HepG2 (cell line): ENCODE results near the gene CTNND2. TPM values are rescaled to one million over a fixed set of nuclear protein-coding genes. Genes with fewer than 3 reads are reported as not detected.

ENCODE experiments used
- ATAC-seq: fragments of 200-7000 bp; cut with Tn5 transposase; 3 replicates; pipeline ENCODE4 v1.9.1; 2020; ENCODE audit warnings: mild to moderate bottlenecking, moderate library complexity
- BruUV-seq: library from RNA; stranded (reverse); fragments of 400-500 nt; replicated peaks from 2 replicates; lab custom pipeline; 2021; lab: Mats Ljungman, UMichigan
- CTCF ChIA-PET: fragments of 300-600 bp; formaldehyde crosslinking; extraction: SDS; loops from one replicate; lab custom pipeline; 2021; ENCODE audit warnings: low total read pairs, inconsistent platforms, low intra/inter-chr PET ratio; lab: Yijun Ruan, JAX
- POLR2A ChIA-PET: fragments of 350-600 bp; sonication (Branson Sonifier 250); formaldehyde crosslinking; loops from one replicate; lab custom pipeline; 2020; ENCODE audit warnings: antibody characterized with exemption, inconsistent platforms; lab: Yijun Ruan, JAX
- DNase-seq: peaks from one replicate; pipeline ENCODE4 v3.0.0-alpha.2; 2015; ENCODE audit warnings: low spot score
- FAIRE-seq: peaks from 3 replicates; lab custom pipeline; 2011; peaks lifted over from hg19 to GRCh38; lab: Jason Lieb, UNC
- H2AFZ ChIP-seq: one replicate; pipeline ENCODE4 v1.6.1; 2011; ENCODE audit warnings: low read length, inconsistent platforms
- H3K27ac ChIP-seq: fragments of 300-600 bp; 3 replicates; pipeline ENCODE4 v1.8.0; 2011; ENCODE audit warnings: mixed run types, mild to moderate bottlenecking, mixed read lengths, low read length, inconsistent platforms; ENCODE audit not compliant: insufficient read depth; ENCODE audit errors: extremely low read length
- H3K27me3 ChIP-seq, 2 experiments: fragments of 200-600 bp in 1 of 2; 2 replicates in 1 of 2; 3 replicates in 1 of 2; pipeline versions ENCODE4 v1.6.0 to v1.8.0; 2011; ENCODE audit warnings: low read length in 2 of 2, mild to moderate bottlenecking in 2 of 2, moderate library complexity in 2 of 2, inconsistent platforms in 1 of 2; ENCODE audit not compliant: insufficient read depth in 2 of 2, control insufficient read depth in 1 of 2
- H3K36me3 ChIP-seq, 2 experiments: fragments of 200-600 bp in 1 of 2; replicated peaks in 1 of 2; 2 replicates in 1 of 2; 3 replicates in 1 of 2; pipeline versions ENCODE4 v1.5.1 to v1.8.0; 2011; ENCODE audit warnings: low read length in 2 of 2, inconsistent platforms in 1 of 2; ENCODE audit not compliant: insufficient read depth in 2 of 2, control insufficient read depth in 1 of 2
- H3K4me1 ChIP-seq: 2 replicates; pipeline ENCODE4 v1.5.1; 2012; ENCODE audit warnings: low read length, inconsistent platforms; ENCODE audit not compliant: insufficient read depth
- H3K4me2 ChIP-seq: 2 replicates; pipeline ENCODE4 v1.6.0; 2011; ENCODE audit warnings: low read depth, low read length, inconsistent platforms
- H3K4me3 ChIP-seq, 3 experiments: fragments of 200-600 bp in 1 of 3; sonication (generic), shearing (Covaris generic) in 1 of 3; replicated peaks in 1 of 3; 2 replicates each; pipeline ENCODE4 v1.5.1; 2011 to 2016; ENCODE audit warnings: low read length in 3 of 3, inconsistent platforms in 2 of 3, low read depth in 2 of 3, mild to moderate bottlenecking in 2 of 3, control low read depth in 1 of 3, mixed read lengths in 1 of 3; ENCODE audit not compliant: insufficient read depth in 1 of 3
- H3K79me2 ChIP-seq: one replicate; pipeline ENCODE4 v1.6.1; 2011; ENCODE audit warnings: low read length, inconsistent platforms; ENCODE audit not compliant: insufficient read depth
- H3K9ac ChIP-seq: 2 replicates; pipeline ENCODE4 v1.6.0; 2011; ENCODE audit warnings: mild to moderate bottlenecking, low read depth, low read length, inconsistent platforms; ENCODE audit not compliant: insufficient read depth
- H3K9me3 ChIP-seq: 2 replicates; pipeline ENCODE4 v1.5.1; 2012; ENCODE audit warnings: mild to moderate bottlenecking, low read length
- H4K20me1 ChIP-seq: 2 replicates; pipeline ENCODE4 v1.6.0; 2011; ENCODE audit warnings: inconsistent platforms, mild to moderate bottlenecking, low read length, moderate library complexity; ENCODE audit not compliant: insufficient read depth
- AHDC1 ChIP-seq: sonication (generic); formaldehyde crosslinking; IDR thresholded peaks from 2 replicates; pipeline ENCODE4 v1.5.1; 2020; ENCODE audit warnings: mild to moderate bottlenecking, missing genetic modification reagents, borderline replicate concordance
- BRD4 ChIP-seq: sonication (generic); formaldehyde crosslinking; IDR thresholded peaks from 2 replicates; pipeline ENCODE4 v1.4.0; 2020; ENCODE audit warnings: missing genetic modification reagents
- EZH2 ChIP-seq: conservative IDR thresholded peaks from 2 replicates; pipeline ENCODE4 v1.6.1; 2012; ENCODE audit warnings: mild to moderate bottlenecking, low read depth, low read length, moderate library complexity
- NFKBIZ ChIP-seq: IDR thresholded peaks from 2 replicates; pipeline ENCODE4 v1.6.1; 2018; ENCODE audit warnings: missing genetic modification reagents, missing compliant biosample characterization
- RBAK ChIP-seq: sonication (generic); formaldehyde crosslinking; IDR thresholded peaks from 2 replicates; pipeline ENCODE4 v1.5.1; 2020; ENCODE audit warnings: mild to moderate bottlenecking, missing genetic modification reagents
- ZBTB37 ChIP-seq: sonication (generic); formaldehyde crosslinking; IDR thresholded peaks from 2 replicates; pipeline ENCODE4 v1.4.0; 2020; ENCODE audit warnings: mild to moderate bottlenecking, missing genetic modification reagents
- ZFYVE20 ChIP-seq: sonication (generic); formaldehyde crosslinking; IDR thresholded peaks from 2 replicates; pipeline ENCODE4 v1.8.0; 2023; ENCODE audit warnings: low read depth, mild to moderate bottlenecking, moderate library complexity, missing genetic modification reagents, borderline replicate concordance
- ZNF446 ChIP-seq: sonication (generic); formaldehyde crosslinking; IDR thresholded peaks from 2 replicates; pipeline ENCODE4 v1.5.0; 2020; ENCODE audit warnings: mild to moderate bottlenecking, missing genetic modification reagents
- ZNF609 ChIP-seq: sonication (generic); formaldehyde crosslinking; IDR thresholded peaks from 2 replicates; pipeline ENCODE4 v1.4.0; 2020; ENCODE audit warnings: mild to moderate bottlenecking, missing genetic modification reagents, borderline replicate concordance
- ZNF784 ChIP-seq: sonication (generic); formaldehyde crosslinking; IDR thresholded peaks from 2 replicates; pipeline ENCODE4 v1.5.1; 2020; ENCODE audit warnings: missing genetic modification reagents, mild to moderate bottlenecking, borderline replicate concordance
- WGBS: methylation state at CpG from one replicate; pipeline ENCODE4 v1.1.6; 2017; ENCODE audit warnings: low lambda C conversion rate; 5-methylcytosine and 5-hydroxymethylcytosine counted together
- in situ Hi-C: cut with HindIII; loops from 2 replicates; pipeline ENCODE4 v1.10.0; 2017; ENCODE audit warnings: low pct_unique_long_range_greater_than_20kb; ENCODE audit not compliant: extremely low pct_ligation_motif_present
- intact Hi-C: fragments of 100-400 bp; cut with micrococcal nuclease; formaldehyde crosslinking; loops from one replicate; pipeline ENCODE4 v1.10.0; 2022; ENCODE audit not compliant: unreplicated experiment
- polyA plus RNA-seq, 8 experiments: library from polyadenylated mRNA; depleted of rRNA in 3 of 8; stranded (reverse) in 7 of 8; unstranded in 1 of 8; fragments of >200 nt; fragmentation: Illumina TruSeq in 4 of 8; extraction: Trizol in 4 of 8; gene quantifications; 2 replicates each; pipeline versions ENCODE4 v1.2.1 to v1.2.3, GENCODE V29; 2011 to 2016; ENCODE audit warnings: low read depth in 4 of 8, missing spikeins in 1 of 8, mixed read lengths in 1 of 8; ENCODE audit not compliant: insufficient read depth in 1 of 8
- total RNA-seq, 5 experiments: library from RNA; depleted of rRNA; stranded (reverse); fragments of >200 nt; fragmentation: Illumina TruSeq; extraction: Trizol; gene quantifications; 2 replicates each; pipeline ENCODE4 v1.2.3, GENCODE V29; 2016; ENCODE audit warnings: low read depth in 1 of 5

Gene CTNND2
- total and polyA plus RNA-seq, 2 of the 13 experiments (the other 11 are each of a cell fraction or from before 2014, with no cell fraction given), result not detected

- H3K9me3 ChIP-seq, result no peaks in the 10 kb centered on the region
- WGBS, result 14% methylated on average over 2 of the region's 2 CpGs
- in situ Hi-C loops (no loop called here), intact Hi-C loops (no loop called here)
- ChIA-PET POLR2A (no interaction called here), CTCF (no interaction called here)
- no peaks in the 10 kb centered on the region for H3K36me3 ChIP-seq
- no peaks in the 10 kb centered on the region for H4K20me1 ChIP-seq
- ATAC-seq (peak; percentile 90), FAIRE-seq (no peak), DNase-seq (peak; percentile 40)
- BruUV-seq, result no TSS peak
- peaks cover 27% of the 10 kb centered on the region for H3K4me1 ChIP-seq
- H2AFZ ChIP-seq, result no peak overlapping the region
- H3K4me2 ChIP-seq, result 0 out of 2 replicates have a peak overlapping the region, but pooled peaks have one; percentile 13
- no peaks in the 10 kb centered on the region for H3K27me3 ChIP-seq
- H3K27ac ChIP-seq, result no peak overlapping the region
- H3K79me2 ChIP-seq, result no peaks in the 10 kb centered on the region
- no peak overlapping the region; a peak in 1 of 6 replicates for H3K4me3 ChIP-seq
- no peak overlapping the region for H3K9ac ChIP-seq
- peak; percentile 31; the same call in 1 of the 2 replicates for TF ChIP-seq AHDC1 (CRISPR knock-in tag)
- TF ChIP-seq ZFYVE20, result no peak
- no peak for TF ChIP-seq BRD4 (CRISPR knock-in tag)
- no peak for TF ChIP-seq ZNF784 (CRISPR knock-in tag)
- TF ChIP-seq RBAK (CRISPR knock-in tag), result no peak
- TF ChIP-seq EZH2, result no peak
- TF ChIP-seq ZBTB37 (CRISPR knock-in tag), result no peak
- TF ChIP-seq ZNF609, result 0 out of 2 replicates have a peak, but pooled peaks have one; percentile 29
- TF ChIP-seq NFKBIZ (CRISPR knock-in tag), result no peak
- no peak for TF ChIP-seq ZNF446
These were observed 170.9 kb downstream of the CTNND2 start for GRCh38 chr5:11733185-11733839.
